HCEC 1CT (cell line): ENCODE results near the gene MYRIP.

Experiments used
- DNase-seq: peaks from one replicate; pipeline ENCODE4 v3.0.0-alpha.2; 2017

Gene MYRIP

DNA sequence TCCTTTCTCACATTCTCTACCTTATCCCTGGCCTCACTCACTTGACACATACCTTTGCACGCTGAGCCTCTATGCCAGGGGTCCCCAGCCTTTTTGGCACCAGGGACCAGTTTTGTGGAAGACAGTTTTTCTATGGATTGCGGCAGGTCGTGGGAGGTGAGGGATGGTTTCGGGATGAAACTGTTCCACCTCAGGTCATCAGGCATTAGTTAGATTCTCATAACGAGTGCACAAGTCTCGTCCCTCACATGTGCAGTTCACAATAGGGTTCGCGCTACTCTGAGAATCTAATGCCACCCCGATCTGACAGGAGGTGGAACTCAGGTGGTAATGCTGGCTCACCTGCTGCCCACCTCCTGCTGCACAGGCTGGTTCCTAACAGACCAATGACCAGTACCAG lies 387.6 kb downstream of the MYRIP start:
- no peak for DNase-seq

DNA sequence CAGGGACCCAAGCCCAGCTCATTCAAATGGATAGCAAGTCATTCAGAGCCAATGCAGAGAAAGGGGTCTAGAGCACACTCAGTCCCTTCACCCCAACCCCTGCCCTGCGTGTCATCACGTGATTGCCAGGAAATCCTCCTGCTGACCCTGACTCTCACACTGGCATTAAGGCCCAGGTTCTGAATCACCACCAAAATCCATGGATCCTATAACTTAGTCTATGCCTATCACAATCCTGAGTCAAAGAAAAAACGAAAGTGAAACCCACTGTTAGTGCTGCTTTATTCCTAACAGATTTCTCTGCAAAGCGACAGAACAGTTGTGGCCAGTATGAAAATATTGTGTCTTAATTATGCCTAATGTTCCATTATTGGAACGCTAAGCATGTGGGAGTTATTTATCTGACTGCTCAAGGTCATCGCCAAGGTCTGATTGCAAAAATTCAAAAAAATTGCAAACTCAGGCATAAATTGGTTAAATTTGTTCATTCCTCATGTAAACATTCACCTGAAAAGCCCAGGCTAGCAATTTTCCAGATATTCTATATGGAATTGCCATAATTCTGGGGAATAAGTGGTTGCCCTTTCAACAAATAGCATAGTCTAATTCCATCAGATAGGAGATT lies 391.4 kb downstream of the MYRIP start:
- no peak for DNase-seq

DNA sequence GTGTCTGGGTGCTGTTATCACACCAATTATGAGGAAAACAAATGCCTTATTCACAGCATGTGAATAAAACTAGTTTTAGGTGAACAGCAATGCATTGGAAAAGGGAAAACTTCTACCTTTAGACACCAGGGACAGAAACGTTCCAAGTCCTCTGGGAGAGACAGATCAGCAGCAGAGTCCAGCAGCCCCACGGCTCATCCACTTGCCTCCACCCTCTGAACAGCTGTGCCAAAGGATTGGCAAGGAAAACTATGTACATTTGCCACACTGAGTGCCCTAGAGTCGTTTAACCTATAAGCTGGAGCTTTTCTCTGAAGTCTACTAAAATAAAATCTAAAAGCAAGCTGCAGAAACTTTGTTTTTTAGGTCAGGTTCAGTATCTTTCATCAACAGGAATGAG lies 392.4 kb downstream of the MYRIP start:
- no peak for DNase-seq

DNA sequence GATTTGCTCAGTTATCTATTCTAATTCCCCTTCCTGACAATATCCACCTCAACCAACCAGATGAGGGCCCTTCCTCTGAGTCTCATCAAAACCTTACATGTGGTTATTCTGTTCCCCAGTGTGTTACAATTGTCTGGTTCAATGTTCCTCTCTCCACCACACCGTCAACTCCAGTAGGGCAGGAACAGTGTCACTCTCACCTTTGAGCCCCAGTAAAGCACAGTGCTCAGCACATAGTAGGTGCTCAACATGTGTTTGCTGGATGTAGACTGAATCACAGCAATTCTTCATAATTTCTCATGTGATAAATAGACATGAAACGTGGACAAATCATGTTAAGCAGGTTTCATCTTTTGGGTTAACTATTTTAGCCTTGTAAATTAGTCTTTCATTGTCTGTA lies 397.1 kb downstream of the MYRIP start:
- no peak for DNase-seq

DNA sequence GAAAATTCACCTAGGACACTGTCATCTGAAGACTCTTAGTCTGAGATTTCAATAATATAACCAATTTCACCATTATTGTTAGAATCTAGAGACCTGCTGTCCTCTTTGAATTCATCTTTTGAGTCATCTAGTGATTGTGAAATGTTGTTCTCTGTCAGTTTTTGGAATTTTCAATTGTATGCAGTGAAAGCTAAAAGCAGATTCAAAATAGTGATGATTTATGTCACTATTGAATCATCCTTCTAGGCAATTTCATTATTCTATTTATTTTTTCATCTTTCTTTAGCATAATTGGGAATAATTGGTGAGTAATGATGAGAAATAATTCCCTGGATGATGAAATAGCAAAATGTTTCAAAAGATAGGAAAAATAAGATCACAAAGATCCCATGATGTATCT lies 398.4 kb downstream of the MYRIP start:
- peak; percentile 42 for DNase-seq

DNA sequence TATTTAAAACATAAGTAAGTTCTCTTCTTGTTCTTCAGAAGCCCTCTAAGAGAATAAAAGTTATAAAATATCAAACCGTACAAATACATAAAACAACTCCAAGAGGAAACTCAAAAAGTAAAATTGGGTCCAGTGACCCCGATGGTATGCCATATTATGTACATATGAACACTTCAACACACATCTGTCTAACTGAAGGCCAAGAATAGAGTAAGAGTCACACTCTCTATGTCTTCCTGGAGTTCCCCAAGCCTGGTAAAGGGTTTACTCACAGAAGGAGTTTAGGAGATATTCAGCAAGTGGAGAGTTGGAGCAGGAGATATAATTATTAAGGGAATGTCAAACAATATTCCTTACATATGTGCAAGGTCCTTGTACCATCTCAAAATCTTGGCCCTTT lies 398.8 kb downstream of the MYRIP start:
- peak; percentile 5 for DNase-seq

DNA sequence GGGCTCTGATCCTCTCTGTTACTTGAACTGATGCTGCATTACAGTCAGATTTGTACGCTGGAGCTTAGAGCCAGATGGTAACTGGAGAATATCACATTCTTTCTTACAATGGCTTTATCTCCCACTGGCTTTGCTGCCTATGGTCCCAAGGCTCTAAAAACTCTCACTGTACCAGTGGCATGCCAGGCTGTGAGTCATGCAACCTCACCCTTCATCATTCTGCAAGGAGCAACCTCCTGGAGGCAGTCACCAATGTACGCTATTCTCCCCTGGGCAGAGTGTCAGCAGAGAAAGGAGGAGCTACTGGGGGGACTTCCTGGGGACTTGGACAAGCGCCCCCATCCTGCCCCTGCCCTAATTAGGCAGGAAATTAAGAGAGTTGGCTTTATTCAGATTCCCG lies 402.2 kb downstream of the MYRIP start:
- DNase-seq = no peak

DNA sequence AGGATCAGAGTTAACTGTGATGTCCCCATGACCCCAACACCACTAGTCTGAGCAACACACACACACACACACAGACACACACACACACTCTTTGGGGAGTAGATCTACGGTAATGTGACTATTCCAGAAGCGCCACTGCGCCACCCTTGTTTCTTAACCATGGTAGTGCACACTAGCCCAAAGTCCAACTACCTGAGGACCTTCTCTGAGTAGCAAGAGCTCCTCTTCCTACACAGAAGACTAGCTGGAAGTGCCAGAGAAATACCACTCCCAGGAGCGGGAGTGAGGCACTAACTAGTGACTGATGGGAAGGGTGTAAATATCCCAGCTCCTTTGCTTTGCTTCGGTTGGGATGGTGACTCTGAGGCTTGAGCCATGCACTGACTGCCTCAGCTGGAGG lies 404.1 kb downstream of the MYRIP start:
- DNase-seq = no peak

DNA sequence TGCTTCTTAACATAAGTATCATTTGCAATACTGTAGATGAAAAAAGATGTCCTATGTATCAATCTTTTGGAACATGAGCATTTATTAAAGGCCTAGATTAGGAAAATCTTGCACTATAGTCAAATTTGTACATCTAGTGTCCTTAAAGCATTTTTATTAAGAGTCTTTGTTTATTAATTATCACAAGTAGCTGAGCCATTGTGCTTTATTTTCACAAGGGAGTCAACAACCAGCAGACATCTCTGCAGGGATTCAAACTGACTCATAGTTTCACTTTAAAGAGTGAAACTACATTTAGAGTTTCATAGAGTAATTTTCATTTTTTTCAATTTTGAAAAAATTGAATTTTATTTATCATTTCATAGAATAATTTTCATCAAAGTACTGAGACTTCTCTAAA lies 405.6 kb downstream of the MYRIP start:
- DNase-seq = no peak

DNA sequence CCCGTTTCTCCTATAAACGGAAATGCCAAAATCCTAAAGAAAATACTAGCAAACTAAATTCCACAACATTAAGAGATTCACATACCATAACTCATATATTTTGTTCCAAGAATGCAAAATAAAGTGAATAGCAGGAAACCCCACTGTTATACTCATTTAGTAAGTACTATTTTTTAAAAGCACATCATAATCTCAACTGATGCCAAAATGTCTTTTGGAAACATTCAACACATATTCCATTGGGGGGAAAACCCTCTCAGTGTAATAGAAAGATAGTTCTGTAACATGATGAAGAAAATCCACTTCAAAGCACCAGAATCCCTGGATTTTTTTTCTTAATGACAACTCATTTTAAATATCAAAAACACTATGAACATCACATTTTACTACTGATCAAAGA lies 407.1 kb downstream of the MYRIP start:
- no peak for DNase-seq

DNA sequence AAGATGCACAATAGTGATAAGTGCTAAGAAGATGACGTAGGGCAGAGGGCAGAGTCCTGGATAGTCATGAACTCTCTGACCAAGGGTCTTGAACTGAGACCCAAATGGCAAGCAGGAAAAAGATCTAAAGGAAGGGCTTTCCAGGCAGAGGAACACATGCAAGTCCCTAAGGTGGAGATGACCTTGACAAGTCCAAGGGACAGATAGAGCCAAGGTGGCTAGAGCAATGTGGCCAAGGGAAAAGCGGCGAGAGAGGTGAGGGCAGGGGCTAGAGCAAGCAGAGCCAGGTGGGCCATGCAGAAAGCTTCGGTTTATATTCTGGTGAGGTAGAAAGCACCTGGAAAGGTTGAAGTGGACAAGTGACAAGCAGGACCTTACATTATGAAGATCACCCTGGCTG lies 414.4 kb downstream of the MYRIP start:
- no peak for DNase-seq

DNA sequence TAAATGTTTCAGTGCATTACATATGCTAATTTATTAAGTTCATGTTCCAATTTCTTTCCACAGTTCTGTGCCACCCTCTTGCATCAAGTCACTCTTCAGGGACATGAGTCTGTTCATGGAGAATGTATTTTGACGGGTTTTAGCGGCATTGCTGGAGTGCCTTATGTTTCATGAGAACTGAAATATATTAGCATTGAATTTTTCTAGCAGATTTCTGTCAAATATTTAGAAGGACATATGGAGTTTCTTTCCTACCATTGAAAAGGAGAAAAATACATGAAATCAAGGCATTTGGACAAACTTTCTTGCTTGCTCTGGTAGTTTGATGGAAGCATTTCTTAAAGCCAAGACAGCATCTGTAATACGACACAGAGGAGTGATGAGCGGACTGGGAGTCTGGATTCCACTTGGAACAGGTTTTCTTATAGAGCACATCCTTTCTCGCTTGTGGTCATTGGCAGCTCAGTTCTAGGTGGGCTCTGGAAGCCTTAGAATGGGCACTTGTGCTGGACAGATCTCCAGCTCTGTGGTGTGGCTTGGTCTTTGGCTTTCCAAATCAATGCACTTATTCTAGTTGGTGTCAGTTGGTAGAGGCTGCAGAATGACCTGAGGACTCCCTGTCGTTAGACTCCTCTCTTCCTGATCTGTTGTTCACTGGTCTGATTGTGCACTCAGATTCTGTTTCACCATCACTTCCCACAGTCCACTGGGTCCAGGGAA lies 415.5 kb downstream of the MYRIP start:
- DNase-seq = no peak

DNA sequence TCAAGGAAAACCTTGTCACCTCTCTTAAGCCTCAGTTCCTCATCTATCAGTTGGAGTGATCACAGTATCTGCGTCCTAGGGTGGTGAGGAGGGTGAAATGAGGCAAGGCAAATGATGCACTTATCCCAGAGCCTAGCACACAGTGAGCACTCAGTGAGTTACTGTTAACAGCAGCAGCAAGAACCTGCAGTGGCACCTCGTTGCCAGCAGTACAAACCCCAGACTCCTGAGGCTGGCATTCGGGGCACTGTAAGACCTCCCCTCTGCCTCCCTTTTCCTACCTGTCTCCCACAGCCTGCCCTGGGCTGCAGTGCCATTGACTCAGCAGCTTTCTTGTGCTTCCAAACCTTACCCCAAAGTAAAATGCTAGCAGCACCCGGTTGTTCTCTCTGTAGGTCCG lies 417.2 kb downstream of the MYRIP start:
- DNase-seq = no peak

DNA sequence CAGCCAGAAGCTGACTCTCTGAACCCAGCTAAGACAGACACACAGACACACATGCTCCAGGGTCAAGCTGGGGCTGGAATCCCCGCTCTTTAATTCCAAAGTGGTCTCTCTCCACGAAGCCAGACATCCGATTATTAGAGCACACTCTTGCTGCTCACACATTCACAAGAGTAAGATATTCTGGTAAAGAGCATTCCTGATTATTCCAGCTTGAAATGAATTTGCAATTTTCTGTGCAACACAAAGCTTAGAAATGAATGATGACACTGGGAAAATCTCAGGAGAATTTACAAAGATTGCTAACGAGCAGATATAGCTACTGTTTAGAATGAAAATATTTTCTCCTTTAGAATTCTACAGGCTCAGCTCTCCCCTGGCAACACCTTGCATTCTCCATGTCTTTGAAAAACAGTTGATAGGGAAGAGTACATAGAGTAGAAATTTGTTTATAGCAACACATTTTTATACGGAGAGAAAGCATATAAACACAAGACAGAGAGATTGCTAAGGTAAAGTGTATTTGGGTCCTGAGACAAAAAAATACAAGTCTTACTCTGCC lies 419.5 kb downstream of the MYRIP start:
- no peak for DNase-seq

DNA sequence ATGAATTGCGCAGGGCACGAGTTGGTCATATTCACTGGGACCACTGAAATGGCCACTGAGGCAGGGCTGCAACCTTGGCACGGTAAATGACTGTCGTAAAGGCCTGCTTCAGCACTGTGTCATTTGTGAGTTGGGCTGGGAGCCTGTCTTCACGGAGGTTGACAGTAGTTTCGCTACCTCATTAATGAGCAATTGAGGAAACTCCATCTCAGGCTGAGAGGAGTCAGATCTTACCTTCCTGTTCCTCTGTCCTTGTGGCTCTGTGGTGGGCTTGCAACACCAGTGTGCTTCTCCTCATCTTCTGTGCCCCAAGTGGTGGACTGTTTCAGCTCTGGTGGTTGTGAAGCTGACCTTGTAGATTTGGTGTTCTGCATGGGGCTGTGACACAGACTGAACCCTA lies 420.0 kb downstream of the MYRIP start:
- DNase-seq = no peak

DNA sequence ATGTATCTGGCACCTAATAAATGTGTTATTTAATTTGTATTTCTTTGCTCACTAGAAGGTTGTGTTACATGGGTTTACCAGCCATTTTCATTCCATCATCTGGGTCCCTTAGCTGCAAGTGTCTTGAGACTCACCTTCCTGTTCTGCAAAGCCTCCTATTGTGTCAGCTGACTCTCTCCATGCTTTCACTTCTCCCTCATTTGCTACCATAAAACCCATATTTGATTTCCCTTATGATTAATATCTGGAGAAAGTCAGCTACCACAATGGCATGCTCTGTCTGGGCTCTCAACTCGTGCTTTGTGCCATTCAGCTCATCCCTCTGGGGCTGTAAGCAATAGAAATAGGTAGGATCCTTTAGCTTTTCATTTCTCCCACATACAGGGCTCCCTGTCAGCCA lies 420.6 kb downstream of the MYRIP start:
- no peak for DNase-seq

DNA sequence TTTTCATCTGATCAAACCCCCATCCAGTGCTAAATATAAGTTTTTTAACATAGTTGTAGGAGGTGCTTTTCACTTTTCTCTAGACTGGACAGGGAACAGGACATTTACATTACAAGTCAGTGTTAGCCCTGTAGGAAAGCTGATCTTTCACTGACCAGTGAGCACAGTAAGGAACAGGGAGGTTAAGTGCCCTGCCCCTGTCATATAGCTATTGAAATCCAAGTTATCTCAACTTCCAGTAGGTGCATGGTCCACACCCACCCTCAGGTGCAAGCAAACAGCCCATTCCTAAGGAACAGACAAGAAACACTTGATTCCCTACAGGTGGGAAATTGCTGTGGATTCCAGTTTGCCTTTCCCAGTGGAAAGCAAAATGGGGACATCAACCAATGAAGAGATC lies 421.0 kb downstream of the MYRIP start:
- no peak for DNase-seq

DNA sequence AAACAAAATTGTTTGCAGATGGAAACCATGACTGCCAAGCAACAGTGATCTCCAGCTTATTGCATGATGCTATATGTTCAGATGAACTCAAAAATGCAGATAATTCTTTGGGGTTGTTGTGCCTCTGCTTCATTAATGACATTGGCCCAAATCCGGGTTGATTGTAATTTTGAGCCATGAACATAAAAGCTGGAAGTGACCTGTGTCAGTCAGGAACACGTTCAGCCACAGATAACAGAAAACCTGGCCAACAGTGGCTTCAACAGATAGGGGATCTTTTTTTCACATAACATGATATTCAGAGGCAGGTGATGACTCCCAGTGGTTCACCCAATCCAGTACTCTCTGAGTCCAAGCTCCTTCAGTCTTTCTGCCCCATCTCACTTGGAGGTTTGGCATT lies 423.2 kb downstream of the MYRIP start:
- DNase-seq = no peak

DNA sequence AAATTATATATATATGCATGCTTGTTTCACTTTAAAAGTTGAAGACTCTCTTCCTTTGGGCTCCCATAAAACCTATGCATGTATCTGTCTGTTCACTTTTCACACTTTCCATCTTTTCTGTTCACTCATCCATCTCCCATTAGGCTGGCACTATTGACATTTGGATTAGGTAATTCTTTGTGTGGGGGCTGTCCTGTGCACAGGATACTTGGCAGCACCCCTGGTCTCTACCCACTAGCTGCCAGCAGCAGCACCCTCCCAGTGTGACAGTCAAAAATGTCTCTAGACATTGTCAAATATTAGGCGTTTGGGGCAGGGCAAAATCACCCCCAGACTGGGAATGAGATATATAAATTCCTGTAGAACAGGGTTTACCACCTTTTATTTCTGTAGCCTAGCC lies 427.8 kb downstream of the MYRIP start:
- no peak for DNase-seq

DNA sequence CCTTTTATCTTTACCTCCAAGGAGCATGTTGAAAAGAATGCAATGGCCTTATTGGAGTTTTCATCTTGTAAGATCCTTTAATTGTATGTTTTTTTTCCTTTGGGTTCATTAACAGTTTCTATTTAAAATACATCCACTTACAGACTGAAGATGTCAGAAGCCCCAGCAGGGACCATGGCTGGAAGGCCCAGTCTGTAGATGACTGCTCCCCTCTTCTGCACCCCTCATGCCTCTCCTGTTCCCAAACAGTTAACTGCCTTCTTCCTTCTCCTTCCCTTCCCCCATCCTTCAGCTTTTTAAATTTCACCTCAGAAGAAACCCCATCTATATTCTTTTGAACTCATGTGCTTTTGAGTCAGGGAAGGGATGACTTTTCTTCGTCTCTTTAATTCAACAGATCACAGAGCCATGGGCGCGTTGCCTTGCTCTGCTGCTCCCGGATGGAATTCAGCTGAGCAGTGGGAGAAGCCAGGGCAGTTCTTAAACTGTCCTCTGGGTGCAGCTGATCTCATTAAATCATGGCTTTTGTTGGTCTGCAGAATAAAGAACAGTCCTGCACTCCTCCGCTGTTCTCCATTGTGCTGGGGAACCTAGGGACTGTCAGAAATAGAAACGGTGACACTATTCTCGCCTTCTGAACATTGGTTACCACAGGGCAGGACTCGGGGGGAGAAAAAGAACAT lies 428.6 kb downstream of the MYRIP start:
- peak; percentile 6 for DNase-seq

DNA sequence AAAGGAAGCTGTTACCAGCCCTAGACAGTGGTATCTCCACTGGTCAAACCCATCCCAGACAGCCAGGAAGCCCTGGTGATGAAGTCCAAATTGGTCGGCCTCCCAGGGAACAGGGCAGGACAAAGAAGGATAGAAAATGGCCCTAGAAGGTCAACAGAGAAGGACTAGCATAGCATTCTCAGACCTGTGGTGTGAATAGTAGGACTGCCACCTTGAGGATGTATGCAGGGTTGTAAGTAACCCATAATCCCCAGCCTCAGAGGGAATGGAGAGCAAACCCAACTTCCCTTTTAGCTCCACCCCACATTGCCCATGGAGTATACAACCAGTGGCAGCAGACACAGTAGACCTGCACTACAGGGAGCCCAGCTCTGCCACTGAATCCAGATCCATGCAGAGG lies 431.5 kb downstream of the MYRIP start:
- no peak for DNase-seq

DNA sequence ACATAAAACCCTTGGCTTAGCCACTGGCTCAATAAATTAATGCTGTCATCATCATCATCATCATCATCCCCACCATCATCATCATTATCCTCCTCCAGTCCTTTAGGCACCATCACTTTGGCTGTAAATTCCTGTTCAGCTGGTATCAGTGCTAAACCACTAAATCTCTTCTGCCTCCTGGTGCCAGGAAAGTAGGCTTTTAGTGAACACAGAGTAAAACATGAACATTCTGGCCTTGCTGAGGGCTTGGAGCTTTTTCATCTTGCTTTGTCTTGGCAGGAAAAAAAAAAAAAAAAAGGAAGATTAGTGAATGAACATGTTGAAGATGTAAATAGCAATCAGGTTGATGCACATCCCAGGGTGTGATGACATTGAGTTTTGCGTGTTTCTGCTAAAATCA lies 432.8 kb downstream of the MYRIP start:
- no peak for DNase-seq

DNA sequence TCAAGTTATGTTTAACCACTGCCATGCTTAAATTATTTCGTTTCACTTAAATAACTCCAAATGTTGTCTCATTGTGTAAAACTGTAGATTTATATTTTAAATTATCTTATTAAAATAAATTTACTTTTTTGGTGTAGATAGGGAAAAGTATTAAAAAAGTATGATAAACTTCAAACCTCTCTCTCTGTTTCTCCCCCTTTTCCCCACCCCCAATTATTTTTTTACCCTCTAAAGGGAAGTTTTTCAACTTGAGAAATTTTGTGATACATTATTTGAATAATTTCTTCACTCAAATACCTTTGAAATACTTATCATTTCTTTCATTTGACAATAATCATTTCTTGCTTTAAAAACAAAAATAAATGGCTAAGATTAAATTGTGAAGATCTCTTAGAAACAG lies 433.2 kb downstream of the MYRIP start:
- DNase-seq = no peak

DNA sequence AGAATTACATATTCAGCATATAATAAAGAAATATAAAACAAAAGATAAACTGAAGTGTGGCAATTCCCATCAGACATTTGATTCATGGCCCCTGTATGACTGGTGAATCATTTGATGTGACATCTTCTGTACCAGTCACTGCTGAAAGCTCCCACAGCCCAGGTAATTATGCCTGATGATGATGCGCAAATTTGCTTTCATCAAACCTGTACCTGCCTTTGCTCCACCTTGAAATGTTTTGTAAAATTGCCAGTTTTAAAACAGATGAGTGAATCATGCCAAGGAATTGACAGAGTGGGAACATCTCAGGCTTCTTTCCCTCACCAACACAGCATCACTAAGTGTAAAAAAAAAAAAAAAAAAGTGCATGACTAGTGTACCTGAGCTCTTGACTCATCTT lies 433.6 kb downstream of the MYRIP start:
- DNase-seq = no peak
